Stimulated activated CD8-positive, alpha-beta memory T cell treated with anti-CD3 and anti-CD28 coated beads, Interleukin-4, amount 100 ng/mL, for 48 hours (primary cell): Measurements from ENCODE around the gene CCDC191.

Experiments
- DNase-seq: peaks from one replicate; pipeline ENCODE4 v3.0.0-alpha.2; 2020

Gene CCDC191

GRCh38 chr3:113952921-113953320 lies 103.4 kb downstream of the CCDC191 start:
- DNase-seq: no peak

- DNase-seq: peak; percentile 53
Measured at GRCh38 chr3:113948015-113948917, 108.1 kb downstream of the CCDC191 start.

GRCh38 chr3:113947372-113948014 lies 108.8 kb downstream of the CCDC191 start, which contains the start of gene ZDHHC23:
TSS of gene ZDHHC23 (plus strand) at chr3:113948013. CDS start at chr3:113948803, 790 bp downstream.
- peak; percentile 64 for DNase-seq

- no peak for DNase-seq
Measured at GRCh38 chr3:113946831-113947230, 109.5 kb downstream of the CCDC191 start.

- no peak for DNase-seq
Measured at GRCh38 chr3:113927556-113927955, 128.8 kb downstream of the CCDC191 start.

- DNase-seq: no peak
Measured at GRCh38 chr3:113914646-113915045, 141.7 kb downstream of the CCDC191 start.
